Left ventricle myocardium inferior (tissue), 1 donor: ENCODE measurements around the gene SHROOM4. TPM values are rescaled to one million over a fixed set of nuclear protein-coding genes. Genes with fewer than 3 reads are reported as not detected.

Experiments
- DNase-seq: peaks from one replicate; pipeline ENCODE4 v3.0.0-alpha.2; 2020
- H3K27ac ChIP-seq: fragments of 200-600 bp; replicated peaks from 2 replicates; pipeline ENCODE4 v1.8.0; 2021
- H3K27me3 ChIP-seq: fragments of 200-600 bp; 2 replicates; pipeline ENCODE4 v1.8.0; 2021; ENCODE audit warnings: low read depth
- H3K36me3 ChIP-seq: fragments of 200-600 bp; 2 replicates; pipeline ENCODE4 v1.8.0; 2021
- H3K4me1 ChIP-seq: fragments of 200-600 bp; 2 replicates; pipeline ENCODE4 v1.8.0; 2021
- H3K4me3 ChIP-seq: fragments of 200-600 bp; 2 replicates; pipeline ENCODE4 v1.8.0; 2021; ENCODE audit warnings: mild to moderate bottlenecking, moderate library complexity
- H3K9me3 ChIP-seq: fragments of 200-600 bp; replicated peaks from 2 replicates; pipeline ENCODE4 v1.8.0; 2021
- intact Hi-C: fragments of 100-400 bp; cut with micrococcal nuclease; formaldehyde crosslinking; loops from one replicate; pipeline ENCODE4 v1.11.0; 2022
- total RNA-seq: library from RNA; stranded (reverse); fragmentation: NEBNext Ultra II Directional; extraction: Animal tissue kit (Norgen Biotek cat#: 25700); gene quantifications from one replicate; pipeline ENCODE4 v1.2.1, GENCODE V29; 2021
- TF ChIP-seq, protein P1 (sequence below): fragments of 200-600 bp; IDR thresholded peaks from 2 replicates; pipeline ENCODE4 v1.8.0; 2021; ENCODE audit warnings: antibody characterized with exemption, mild to moderate bottlenecking, borderline replicate concordance
- donor health status: DM: no; HTN: yes; CAD: no; lungs with severe emphysema.

SHROOM4 gene
- total RNA-seq, 1 donor from 2014 or later: 10.5 TPM

DNA sequence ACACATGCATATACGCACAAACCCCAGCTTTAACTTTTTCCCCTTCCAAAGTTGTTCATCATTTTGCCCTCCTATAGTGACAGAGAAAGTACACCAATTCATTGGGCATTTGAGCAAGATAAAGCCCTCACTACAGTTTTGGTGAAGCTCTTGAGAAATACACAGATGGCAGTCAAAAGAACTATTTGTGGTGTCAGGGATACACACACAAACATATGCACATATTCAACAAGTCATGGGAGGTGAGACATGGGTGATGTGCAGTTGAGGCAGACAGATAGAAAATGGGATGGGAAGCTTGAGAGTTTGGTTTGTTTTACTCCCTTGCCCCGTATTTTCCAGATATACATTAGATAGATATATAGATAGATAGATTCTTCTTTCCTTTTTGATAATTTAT, 11.8 kb upstream of the SHROOM4 start:
- TF ChIP-seq, protein P1, sequence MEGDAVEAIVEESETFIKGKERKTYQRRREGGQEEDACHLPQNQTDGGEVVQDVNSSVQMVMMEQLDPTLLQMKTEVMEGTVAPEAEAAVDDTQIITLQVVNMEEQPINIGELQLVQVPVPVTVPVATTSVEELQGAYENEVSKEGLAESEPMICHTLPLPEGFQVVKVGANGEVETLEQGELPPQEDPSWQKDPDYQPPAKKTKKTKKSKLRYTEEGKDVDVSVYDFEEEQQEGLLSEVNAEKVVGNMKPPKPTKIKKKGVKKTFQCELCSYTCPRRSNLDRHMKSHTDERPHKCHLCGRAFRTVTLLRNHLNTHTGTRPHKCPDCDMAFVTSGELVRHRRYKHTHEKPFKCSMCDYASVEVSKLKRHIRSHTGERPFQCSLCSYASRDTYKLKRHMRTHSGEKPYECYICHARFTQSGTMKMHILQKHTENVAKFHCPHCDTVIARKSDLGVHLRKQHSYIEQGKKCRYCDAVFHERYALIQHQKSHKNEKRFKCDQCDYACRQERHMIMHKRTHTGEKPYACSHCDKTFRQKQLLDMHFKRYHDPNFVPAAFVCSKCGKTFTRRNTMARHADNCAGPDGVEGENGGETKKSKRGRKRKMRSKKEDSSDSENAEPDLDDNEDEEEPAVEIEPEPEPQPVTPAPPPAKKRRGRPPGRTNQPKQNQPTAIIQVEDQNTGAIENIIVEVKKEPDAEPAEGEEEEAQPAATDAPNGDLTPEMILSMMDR: no peak
- no peaks in the 10 kb centered on the region for H3K9me3 ChIP-seq
- DNase-seq: no peak
- no peak overlapping the region for H3K27ac ChIP-seq
- no peak overlapping the region for H3K4me3 ChIP-seq
- H3K36me3 ChIP-seq: no peaks in the 10 kb centered on the region
- intact Hi-C loops: no loop called here
- H3K4me1 ChIP-seq: no peaks in the 10 kb centered on the region
- H3K27me3 ChIP-seq: no peaks in the 10 kb centered on the region

DNA sequence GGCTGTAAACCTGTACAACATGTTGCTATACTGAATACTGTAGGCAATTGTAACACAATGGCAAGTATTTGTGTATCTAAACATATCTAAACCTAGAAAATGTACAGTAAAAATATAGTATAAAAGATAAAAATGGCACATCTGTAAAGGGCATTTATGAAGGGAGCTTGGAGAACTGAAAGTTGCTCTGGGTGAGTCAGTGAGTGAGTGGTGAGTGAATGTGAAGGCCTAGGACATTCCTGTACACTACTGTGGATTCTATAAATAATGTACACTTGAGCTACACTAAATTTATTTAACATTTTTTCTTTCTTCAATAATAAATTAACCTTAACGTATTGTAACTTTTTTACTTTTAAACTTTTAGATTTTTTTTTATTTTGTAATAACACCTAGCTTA, 5.0 kb upstream of the SHROOM4 start:
- intact Hi-C loops: no loop called here
- Histone ChIP-seq H3K36me3 (no peaks in the 10 kb centered on the region), H3K27ac (no peak overlapping the region), H3K4me1 (no peaks in the 10 kb centered on the region), H3K27me3 (no peaks in the 10 kb centered on the region), H3K9me3 (no peaks in the 10 kb centered on the region), H3K4me3 (no peak overlapping the region)
- TF ChIP-seq, protein P1: no peak
- no peak for DNase-seq

DNA sequence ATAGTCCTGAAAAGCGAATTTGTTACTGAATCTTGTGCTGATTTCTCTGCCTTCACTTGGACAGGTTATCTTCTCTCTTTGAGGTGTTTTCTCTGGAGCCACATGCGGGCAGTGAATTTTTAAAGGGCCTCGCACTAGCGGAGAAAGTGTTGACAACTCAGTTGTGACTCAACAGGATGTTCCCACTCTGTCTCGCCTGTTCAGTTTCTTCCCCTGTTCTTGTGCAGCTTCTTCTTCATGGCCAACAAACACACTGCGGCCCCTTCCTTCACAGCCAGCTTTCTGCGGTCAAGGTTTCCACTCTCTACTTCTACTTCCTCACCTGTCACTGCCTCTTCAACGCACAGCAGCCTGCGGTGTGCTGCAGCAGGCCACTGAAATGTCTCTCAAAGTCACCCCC, 1.1 kb upstream of the SHROOM4 start:
- DNase-seq: no peak
- H3K27ac ChIP-seq: peak overlapping the region; percentile 78

DNA sequence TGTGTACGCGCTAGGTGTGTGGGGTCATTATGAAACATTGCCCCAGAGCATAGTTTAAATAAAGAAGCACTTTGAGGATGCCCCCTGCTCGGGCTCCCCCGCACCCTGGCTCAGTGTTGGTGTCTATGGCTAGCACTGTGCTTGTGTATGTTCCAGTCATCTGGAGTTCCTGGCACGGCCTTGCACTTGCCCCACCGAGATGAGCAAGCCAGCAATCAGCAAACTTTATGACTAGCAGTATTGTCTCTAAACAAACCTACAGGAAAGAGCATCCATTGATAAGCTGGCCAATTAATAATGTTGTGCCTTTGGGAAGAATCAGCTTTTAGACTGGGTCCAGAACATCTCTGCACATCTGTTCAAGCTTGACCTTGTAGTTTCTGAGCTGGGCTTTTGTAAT, 707 bp upstream of the SHROOM4 start:
- H3K4me1 ChIP-seq: no peaks in the 10 kb centered on the region
- peak overlapping the region; percentile 71 for H3K4me3 ChIP-seq
- no peaks in the 10 kb centered on the region for H3K27me3 ChIP-seq
- no peaks in the 10 kb centered on the region for H3K36me3 ChIP-seq
- H3K27ac ChIP-seq: peak overlapping the region; percentile 78
- no peak for DNase-seq
- TF ChIP-seq, protein P1: no peak
- H3K9me3 ChIP-seq: no peaks in the 10 kb centered on the region
- intact Hi-C loops: no loop called here

More for the DNA sequence above, 1.1 kb upstream of the SHROOM4 start:
- H3K36me3 ChIP-seq: no peaks in the 10 kb centered on the region
- H3K4me1 ChIP-seq: no peaks in the 10 kb centered on the region
- H3K27me3 ChIP-seq: no peaks in the 10 kb centered on the region
- no peaks in the 10 kb centered on the region for H3K9me3 ChIP-seq
- TF ChIP-seq, protein P1: no peak
- no peak overlapping the region for H3K4me3 ChIP-seq
- intact Hi-C loops: no loop called here

DNA sequence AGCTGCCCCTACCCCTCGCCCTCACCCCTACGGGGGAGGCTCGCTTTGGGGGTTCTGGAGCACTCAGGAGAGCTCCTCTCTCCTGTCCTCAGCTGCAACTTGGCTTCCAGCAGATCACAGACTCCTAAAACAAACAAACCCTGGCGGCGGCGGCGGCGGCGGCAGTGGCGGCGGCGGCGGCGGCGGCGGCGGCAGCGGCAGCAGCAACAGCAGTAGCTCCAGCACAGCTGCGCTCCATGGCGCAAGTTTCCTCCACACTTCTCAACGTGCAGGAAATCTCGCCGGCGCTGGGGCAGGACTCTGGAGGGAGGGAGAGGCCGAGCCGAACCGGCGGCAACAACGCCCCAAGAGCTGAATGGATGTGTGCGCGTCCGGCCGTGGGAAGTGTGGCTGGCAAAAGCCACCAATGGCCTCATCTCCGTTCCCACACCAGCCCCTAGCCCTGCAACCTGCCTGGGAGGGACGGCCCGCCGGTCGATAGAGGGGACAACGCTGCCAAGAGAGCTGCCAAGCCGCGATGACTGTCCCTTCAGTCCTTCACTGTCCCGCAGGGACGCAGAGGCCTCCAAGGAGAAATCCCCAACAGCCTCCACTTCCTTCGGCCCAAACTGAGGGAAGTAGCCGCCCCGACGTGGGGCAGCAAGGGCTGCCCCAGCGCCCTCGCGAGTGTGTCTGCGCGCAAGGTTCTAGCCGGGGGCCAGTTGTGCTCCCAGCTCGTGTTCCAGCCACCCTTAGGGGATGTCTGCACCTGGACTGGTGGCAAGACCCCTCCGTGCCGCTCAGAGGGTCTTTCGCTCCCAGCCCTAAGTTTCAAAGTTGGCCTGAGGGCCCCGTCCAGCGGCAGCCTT, 775 bp downstream of the SHROOM4 start:
- DNase-seq: peak; percentile 46

More for the DNA sequence above, 775 bp downstream of the SHROOM4 start:
- intact Hi-C loops: no loop called here
- Histone ChIP-seq H3K27me3 (no peaks in the 10 kb centered on the region), H3K27ac (peak overlapping the region; percentile 78), H3K4me1 (no peaks in the 10 kb centered on the region), H3K4me3 (peak overlapping the region; percentile 71), H3K9me3 (no peaks in the 10 kb centered on the region), H3K36me3 (no peaks in the 10 kb centered on the region)
- TF ChIP-seq, protein P1: peak; percentile 5
